Body of pancreas (tissue), 4 donors: ENCODE data around the gene TXNRD2. TPM values are rescaled to one million over a fixed set of nuclear protein-coding genes. Genes with fewer than 3 reads are reported as not detected.

ENCODE experiments used
- ATAC-seq: fragments of 150-250 bp; one replicate; pipeline ENCODE4 v1.9.1; 2016
- DNase-seq, 4 donors: peaks; one replicate each; pipeline ENCODE4 v3.0.0-alpha.2; 2019
- H3K27ac ChIP-seq, 4 donors: fragments of 200-600 bp; sonication (generic); 1 replicate in 3 of 4; 2 replicates in 1 of 4; pipeline versions ENCODE4 v1.5.1 to v1.6.1; 2016 to 2019; ENCODE audit warnings: mild to moderate bottlenecking in 1 of 4, mixed read lengths in 1 of 4, moderate library complexity in 1 of 4
- H3K27me3 ChIP-seq, 2 donors: fragments of 200-600 bp; sonication (generic); one replicate each; pipeline ENCODE4 v1.6.0; 2016; ENCODE audit warnings: mild to moderate bottlenecking in 1 of 2
- H3K36me3 ChIP-seq, 2 donors: fragments of 200-600 bp; sonication (generic); replicated peaks in 1 of 2; 2 replicates each; pipeline ENCODE4 v1.5.1; 2016; ENCODE audit warnings: low read depth in 2 of 2; ENCODE audit not compliant: insufficient read depth in 1 of 2
- H3K4me1 ChIP-seq: fragments of 200-600 bp; sonication (generic); one replicate; pipeline ENCODE4 v1.6.0; 2016
- H3K4me3 ChIP-seq, 2 donors: fragments of 200-600 bp; sonication (generic); 1 replicate in 1 of 2; 2 replicates in 1 of 2; pipeline ENCODE4 v1.5.1; 2016 to 2019
- H3K9me3 ChIP-seq, 3 donors: fragments of 200-600 bp; sonication (generic); 1 replicate in 2 of 3; 2 replicates in 1 of 3; pipeline ENCODE4 v1.5.1; 2016
- CTCF ChIP-seq, 7 experiments: fragments of 450-650 bp in 4 of 7; fragments of 200-600 bp in 3 of 7; sonication (generic) in 3 of 7; IDR thresholded peaks; one replicate each; pipeline ENCODE4 v1.5.1; 2016 to 2019; ENCODE audit warnings: antibody characterized with exemption in 7 of 7
- POLR2A ChIP-seq, 3 donors: fragments of 450-650 bp; IDR thresholded peaks; one replicate each; pipeline ENCODE4 v1.6.1; 2016; ENCODE audit warnings: antibody characterized with exemption in 3 of 3, mild to moderate bottlenecking in 2 of 3
- WGBS, 2 donors: methylation state at CpG; one replicate each; pipeline ENCODE4 v1.1.5; 2017; 5-methylcytosine and 5-hydroxymethylcytosine counted together
- intact Hi-C: fragments of 100-400 bp; cut with DNase I; formaldehyde crosslinking; loops from one replicate; pipeline ENCODE4 v1.15.1; 2023
- total RNA-seq, 2 donors: library from RNA; depleted of rRNA; stranded (reverse); fragments of >200 nt; gene quantifications; one replicate each; pipeline ENCODE4 v1.1.0, GENCODE V29; 2016

Gene TXNRD2
- total RNA-seq, 2 donors from 2014 or later = 22.1 to 23.6 TPM

GRCh38 chr22:19849835-19850762 lies 91.5 kb downstream of the TXNRD2 start:
- 73 to 79% methylated on average over 9 of the region's 9 CpGs for WGBS, 2 donors
- H3K36me3 ChIP-seq = no peaks in the 10 kb centered on the region
- H3K4me3 ChIP-seq = no peak overlapping the region
- ATAC-seq (peak; percentile 22), DNase-seq (peak in 3 of 4 donors; percentile 51 to 68 (median 55))
- H3K9me3 ChIP-seq = no peaks in the 10 kb centered on the region
- no peak for TF ChIP-seq POLR2A (IDR thresholded peaks at IDR 0.05)
- no peak for TF ChIP-seq CTCF (IDR thresholded peaks at IDR 0.05)
- intact Hi-C loops = no loop called here
- H3K27me3 ChIP-seq = no peaks in the 10 kb centered on the region
- H3K4me1 ChIP-seq = peaks cover 48% of the 10 kb centered on the region
- H3K27ac ChIP-seq = peak overlapping the region; percentile 8 to 56 (median 32)

DNA sequence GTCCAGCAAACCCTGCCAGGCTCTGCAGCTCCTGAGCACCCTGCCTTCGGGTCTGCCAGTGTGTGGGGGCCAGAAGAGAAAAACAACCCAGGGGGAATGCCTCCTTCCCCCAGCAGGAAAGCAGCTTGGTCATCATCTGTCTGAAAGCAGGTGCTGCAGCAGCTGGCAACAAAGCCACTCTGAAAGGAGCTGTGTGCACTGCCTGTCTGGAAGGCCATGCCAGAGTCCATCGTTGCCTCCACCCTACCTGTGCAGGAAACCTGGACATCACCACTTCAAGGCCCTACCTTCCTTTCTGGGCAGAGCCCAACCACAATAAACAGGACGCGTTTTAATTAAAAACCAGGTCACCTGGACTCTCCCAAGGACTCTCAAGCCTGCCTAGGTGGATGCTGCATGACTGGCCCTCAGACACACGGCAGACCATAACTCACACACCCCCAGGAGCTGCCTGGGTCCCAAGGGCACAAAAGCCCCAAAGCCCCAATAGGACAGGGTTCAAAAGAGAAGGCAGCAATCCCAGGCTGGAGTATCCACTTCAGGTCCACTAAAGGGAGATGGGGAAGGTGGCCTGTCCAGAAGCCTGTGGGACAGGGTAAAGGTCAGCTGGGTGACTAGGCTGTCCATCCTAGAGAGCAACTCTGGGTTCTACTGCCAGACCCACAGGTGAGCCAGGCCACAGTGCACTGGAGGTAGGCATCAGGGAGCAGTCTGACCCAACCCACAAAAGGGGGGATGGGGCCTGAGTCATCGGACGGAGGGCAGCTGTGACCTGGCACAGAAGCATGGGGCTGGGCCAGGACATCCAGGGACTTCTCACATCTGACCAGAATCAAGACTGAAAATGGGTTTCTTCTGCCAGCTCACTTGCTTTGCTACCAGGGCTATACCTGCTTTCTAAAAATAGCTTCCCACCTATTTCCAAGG lies 93.1 kb downstream of the TXNRD2 start:
- TF ChIP-seq POLR2A (IDR thresholded peaks at IDR 0.05) (no peak), CTCF (IDR thresholded peaks at IDR 0.05) (no peak)
- intact Hi-C loops = no loop called here
- ATAC-seq (peak; percentile 64), DNase-seq (peak; percentile 61 to 92 (median 66))
- no peak overlapping the region for H3K4me3 ChIP-seq
- no peaks in the 10 kb centered on the region for H3K36me3 ChIP-seq
- H3K27ac ChIP-seq = peak overlapping the region; percentile 27 to 78 (median 49)
- 20 to 31% methylated on average over 3 to 7 of the region's 7 CpGs for WGBS, 2 donors
- H3K9me3 ChIP-seq = no peaks in the 10 kb centered on the region
- H3K4me1 ChIP-seq = peaks cover 50% of the 10 kb centered on the region
- no peaks in the 10 kb centered on the region for H3K27me3 ChIP-seq

GRCh38 chr22:19847345-19847632 lies 94.3 kb downstream of the TXNRD2 start:
- Histone ChIP-seq H3K36me3 (no peaks in the 10 kb centered on the region), H3K27me3 (no peaks in the 10 kb centered on the region), H3K4me1 (peaks cover 42% of the 10 kb centered on the region), H3K4me3 (no peak overlapping the region), H3K27ac (no peak overlapping the region), H3K9me3 (no peaks in the 10 kb centered on the region)
- DNase-seq (no peak), ATAC-seq (no peak)
- intact Hi-C loops = no loop called here
- 87 to 100% methylated on average over 2 of the region's 2 CpGs for WGBS, 2 donors
- no peak for TF ChIP-seq CTCF (IDR thresholded peaks at IDR 0.05)
- no peak for TF ChIP-seq POLR2A (IDR thresholded peaks at IDR 0.05)

DNA sequence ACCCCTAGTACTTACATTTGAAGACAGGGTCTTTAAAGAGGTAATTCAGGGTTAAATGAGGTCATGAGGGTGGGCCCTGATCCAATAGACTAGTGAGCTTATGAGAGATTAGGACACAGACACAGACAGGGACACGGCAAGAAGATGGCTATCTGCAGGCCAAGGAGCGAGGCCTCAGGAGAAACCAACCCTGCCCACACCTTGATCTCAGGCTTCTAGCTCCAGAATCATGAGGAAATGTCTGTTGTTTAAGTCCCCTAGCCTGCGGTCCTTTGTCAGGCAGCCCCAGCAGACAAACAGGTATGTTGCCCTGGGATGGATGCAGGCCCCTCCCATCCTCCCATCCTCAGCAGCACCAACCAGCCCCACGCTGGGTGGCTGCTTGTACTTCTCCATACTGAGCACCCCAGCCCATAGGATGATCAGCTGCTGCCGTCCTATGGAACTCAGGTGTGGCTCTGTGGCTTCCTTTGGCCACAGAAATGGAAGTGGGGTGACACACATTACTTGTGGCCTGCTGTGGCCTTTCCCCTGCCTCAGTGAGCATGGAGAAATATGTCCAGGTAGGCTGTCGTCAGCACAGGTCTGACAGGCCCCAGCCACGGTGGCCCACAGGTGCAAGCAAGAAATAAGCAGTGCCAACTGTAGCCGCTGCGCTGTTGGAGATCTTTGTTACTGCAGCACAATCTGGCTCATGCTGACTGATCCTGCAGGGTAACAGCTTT lies 94.8 kb downstream of the TXNRD2 start:
- 88 to 100% methylated on average over 3 to 9 of the region's 9 CpGs for WGBS, 2 donors
- intact Hi-C loops = no loop called here
- H3K27ac ChIP-seq = no peak overlapping the region
- H3K4me3 ChIP-seq = no peak overlapping the region
- no peaks in the 10 kb centered on the region for H3K36me3 ChIP-seq
- ATAC-seq (no peak), DNase-seq (no peak)
- TF ChIP-seq POLR2A (IDR thresholded peaks at IDR 0.05) = no peak
- no peak for TF ChIP-seq CTCF (IDR thresholded peaks at IDR 0.05)
- peaks cover 41% of the 10 kb centered on the region for H3K4me1 ChIP-seq
- no peaks in the 10 kb centered on the region for H3K9me3 ChIP-seq
- H3K27me3 ChIP-seq = no peaks in the 10 kb centered on the region
